ENCODE measurements around the gene PTGIS. TPM values are rescaled to one million over a fixed set of nuclear protein-coding genes. Genes with fewer than 3 reads are reported as not detected.
"Not testable (repeated sequence)": the region's sequence is repeated elsewhere in the genome, so short reads cannot be mapped to it uniquely, and the experiment has no call there.

PTGIS gene
- total RNA-seq, 1 donor from 2014 or later, result 31.0 TPM

- no peak for DNase-seq (ENCODE audit: low spot score)
- Mint-ChIP-seq H3K27ac (peak overlapping the region; percentile 65), H3K27me3 (ENCODE audit: low read depth) (peaks cover 13% of the 10 kb centered on the region), H3K4me3 (ENCODE audit: low read depth) (peak overlapping the region; percentile 73), H3K4me1 (ENCODE audit: low read depth) (peaks cover 38% of the 10 kb centered on the region), H3K36me3 (ENCODE audit: low read depth) (peaks cover 17% of the 10 kb centered on the region), H3K9me3 (no peaks in the 10 kb centered on the region)
- intact Hi-C loops (cut with micrococcal nuclease), result no loop called here
Observed at GRCh38 chr20:49568278-49569151, 578 bp upstream of the PTGIS start.

- no peak for DNase-seq (ENCODE audit: low spot score)
- Mint-ChIP-seq H3K36me3 (ENCODE audit: low read depth) (peaks cover 25% of the 10 kb centered on the region), H3K9me3 (no peaks in the 10 kb centered on the region), H3K4me1 (ENCODE audit: low read depth) (peaks cover 29% of the 10 kb centered on the region), H3K4me3 (ENCODE audit: low read depth) (peak overlapping the region; percentile 72), H3K27me3 (ENCODE audit: low read depth) (peaks cover 13% of the 10 kb centered on the region), H3K27ac (no peak overlapping the region)
- intact Hi-C loops (cut with micrococcal nuclease), result no loop called here
Observed at GRCh38 chr20:49566401-49567364, 1.3 kb downstream of the PTGIS start.

GRCh38 chr20:49564991-49565390 is 2.9 kb downstream of the PTGIS start:
- intact Hi-C loops (cut with micrococcal nuclease); DNase-seq (ENCODE audit: low spot score); H3K9me3 Mint-ChIP-seq; H3K4me3 Mint-ChIP-seq (ENCODE audit: low read depth); H3K27ac Mint-ChIP-seq: not testable (repeated sequence)
- peaks cover 13% of the 10 kb centered on the region for H3K27me3 Mint-ChIP-seq (ENCODE audit: low read depth)
- peaks cover 30% of the 10 kb centered on the region for H3K36me3 Mint-ChIP-seq (ENCODE audit: low read depth)
- peaks cover 28% of the 10 kb centered on the region for H3K4me1 Mint-ChIP-seq (ENCODE audit: low read depth)

- no peak overlapping the region for H3K27ac Mint-ChIP-seq
- intact Hi-C loops (cut with micrococcal nuclease), result no loop called here
Observed at GRCh38 chr20:49563015-49563980, 4.6 kb downstream of the PTGIS start.

GRCh38 chr20:49562311-49563014 is 5.5 kb downstream of the PTGIS start:
- no peak for DNase-seq (ENCODE audit: low spot score)

More at GRCh38 chr20:49563015-49563980, 4.6 kb downstream of the PTGIS start:
- peaks cover 22% of the 10 kb centered on the region for H3K4me1 Mint-ChIP-seq (ENCODE audit: low read depth)
- no peaks in the 10 kb centered on the region for H3K9me3 Mint-ChIP-seq
- H3K36me3 Mint-ChIP-seq (ENCODE audit: low read depth), result peaks cover 34% of the 10 kb centered on the region
- no peak for DNase-seq (ENCODE audit: low spot score)
- no peak overlapping the region for H3K4me3 Mint-ChIP-seq (ENCODE audit: low read depth)
- H3K27me3 Mint-ChIP-seq (ENCODE audit: low read depth), result peaks cover 8% of the 10 kb centered on the region

DNA sequence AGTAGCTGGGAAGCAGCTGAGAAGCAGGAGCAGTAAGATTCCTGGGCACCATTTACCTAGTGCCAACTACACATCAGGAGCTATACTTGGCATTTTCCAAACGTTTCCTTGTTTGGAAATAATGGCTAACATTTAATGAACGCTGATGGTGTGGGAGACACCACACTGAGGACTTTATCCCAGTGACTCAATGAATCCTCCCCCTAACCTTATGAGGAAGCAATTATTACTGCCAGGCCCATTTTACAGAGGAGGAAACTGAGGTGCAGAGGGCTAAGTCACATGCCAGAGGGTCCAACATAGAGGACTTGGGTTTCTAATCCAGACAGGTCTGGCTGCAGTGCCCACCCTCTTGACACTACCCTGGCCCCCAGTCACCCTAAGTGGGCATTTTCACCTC is 6.1 kb downstream of the PTGIS start:
- Mint-ChIP-seq H3K27ac (no peak overlapping the region), H3K9me3 (peaks cover 8% of the 10 kb centered on the region), H3K4me1 (ENCODE audit: low read depth) (peaks cover 27% of the 10 kb centered on the region), H3K4me3 (ENCODE audit: low read depth) (no peak overlapping the region), H3K27me3 (ENCODE audit: low read depth) (peaks cover 13% of the 10 kb centered on the region), H3K36me3 (ENCODE audit: low read depth) (peaks cover 44% of the 10 kb centered on the region)
- no peak for DNase-seq (ENCODE audit: low spot score)
- intact Hi-C loops (cut with micrococcal nuclease), result no loop called here

More at GRCh38 chr20:49562311-49563014, 5.5 kb downstream of the PTGIS start:
- Mint-ChIP-seq H3K36me3 (ENCODE audit: low read depth) (peaks cover 38% of the 10 kb centered on the region), H3K4me1 (ENCODE audit: low read depth) (peaks cover 25% of the 10 kb centered on the region), H3K4me3 (ENCODE audit: low read depth) (no peak overlapping the region), H3K27me3 (ENCODE audit: low read depth) (peaks cover 11% of the 10 kb centered on the region), H3K27ac (no peak overlapping the region), H3K9me3 (peaks cover 2% of the 10 kb centered on the region)
- intact Hi-C loops (cut with micrococcal nuclease), result no loop called here

- DNase-seq (ENCODE audit: low spot score), result no peak
- Mint-ChIP-seq H3K36me3 (ENCODE audit: low read depth) (peaks cover 42% of the 10 kb centered on the region), H3K27me3 (ENCODE audit: low read depth) (peaks cover 10% of the 10 kb centered on the region), H3K9me3 (peaks cover 14% of the 10 kb centered on the region), H3K4me1 (ENCODE audit: low read depth) (peaks cover 22% of the 10 kb centered on the region), H3K4me3 (ENCODE audit: low read depth) (no peak overlapping the region), H3K27ac (no peak overlapping the region)
- intact Hi-C loops (cut with micrococcal nuclease), result no loop called here
Observed at GRCh38 chr20:49561256-49561655, 6.7 kb downstream of the PTGIS start.

DNA sequence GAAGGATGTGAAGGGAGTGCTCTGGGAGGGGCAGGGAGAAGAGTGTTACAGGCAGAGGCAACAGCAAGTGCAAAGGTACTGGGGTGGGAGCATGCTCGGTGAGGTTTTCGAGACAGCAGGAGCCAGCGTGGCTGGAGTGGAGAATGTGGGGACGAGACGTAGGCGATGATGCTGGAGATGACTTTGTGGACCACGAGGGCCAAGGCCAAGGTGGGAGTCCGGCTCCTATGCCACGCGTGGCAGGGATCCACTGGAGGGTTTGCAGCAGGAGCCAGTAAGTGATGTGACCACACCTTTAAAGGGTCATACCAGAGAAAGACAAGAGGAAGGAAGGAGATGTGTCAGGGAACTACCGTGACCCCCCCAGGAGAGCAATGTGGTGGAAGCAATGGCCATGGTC is 7.3 kb downstream of the PTGIS start:
- no peak overlapping the region for H3K27ac Mint-ChIP-seq
- H3K4me1 Mint-ChIP-seq (ENCODE audit: low read depth), result peaks cover 17% of the 10 kb centered on the region
- no peak for DNase-seq (ENCODE audit: low spot score)
- peaks cover 10% of the 10 kb centered on the region for H3K27me3 Mint-ChIP-seq (ENCODE audit: low read depth)
- H3K4me3 Mint-ChIP-seq (ENCODE audit: low read depth), result no peak overlapping the region
- peaks cover 44% of the 10 kb centered on the region for H3K36me3 Mint-ChIP-seq (ENCODE audit: low read depth)
- H3K9me3 Mint-ChIP-seq, result peaks cover 20% of the 10 kb centered on the region
- intact Hi-C loops (cut with micrococcal nuclease), result no loop called here

DNA sequence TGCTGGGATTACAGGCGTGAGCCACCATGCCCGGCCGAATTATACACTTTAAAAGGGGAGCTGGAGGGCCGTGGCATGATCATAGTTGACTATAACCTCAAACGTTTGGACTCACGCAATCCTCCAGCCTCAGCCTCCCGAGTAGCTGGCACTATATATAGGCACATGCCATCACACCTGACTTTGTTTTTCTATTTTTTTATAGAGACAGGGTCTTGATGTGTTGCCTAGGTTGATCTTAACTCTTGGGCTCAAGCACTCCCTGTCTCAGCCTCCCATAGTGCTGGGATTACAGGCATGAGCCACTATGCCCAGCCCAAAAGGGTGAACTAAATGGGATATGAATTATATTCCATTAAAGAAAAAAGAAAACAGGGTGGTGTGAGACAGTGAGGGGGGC is 7.8 kb downstream of the PTGIS start:
- Mint-ChIP-seq H3K4me1 (ENCODE audit: low read depth) (peaks cover 17% of the 10 kb centered on the region), H3K4me3 (ENCODE audit: low read depth) (no peak overlapping the region), H3K27ac (no peak overlapping the region), H3K27me3 (ENCODE audit: low read depth) (peaks cover 10% of the 10 kb centered on the region), H3K9me3 (peaks cover 22% of the 10 kb centered on the region), H3K36me3 (ENCODE audit: low read depth) (peaks cover 46% of the 10 kb centered on the region)
- DNase-seq (ENCODE audit: low spot score), result no peak
- intact Hi-C loops (cut with micrococcal nuclease), result no loop called here

DNA sequence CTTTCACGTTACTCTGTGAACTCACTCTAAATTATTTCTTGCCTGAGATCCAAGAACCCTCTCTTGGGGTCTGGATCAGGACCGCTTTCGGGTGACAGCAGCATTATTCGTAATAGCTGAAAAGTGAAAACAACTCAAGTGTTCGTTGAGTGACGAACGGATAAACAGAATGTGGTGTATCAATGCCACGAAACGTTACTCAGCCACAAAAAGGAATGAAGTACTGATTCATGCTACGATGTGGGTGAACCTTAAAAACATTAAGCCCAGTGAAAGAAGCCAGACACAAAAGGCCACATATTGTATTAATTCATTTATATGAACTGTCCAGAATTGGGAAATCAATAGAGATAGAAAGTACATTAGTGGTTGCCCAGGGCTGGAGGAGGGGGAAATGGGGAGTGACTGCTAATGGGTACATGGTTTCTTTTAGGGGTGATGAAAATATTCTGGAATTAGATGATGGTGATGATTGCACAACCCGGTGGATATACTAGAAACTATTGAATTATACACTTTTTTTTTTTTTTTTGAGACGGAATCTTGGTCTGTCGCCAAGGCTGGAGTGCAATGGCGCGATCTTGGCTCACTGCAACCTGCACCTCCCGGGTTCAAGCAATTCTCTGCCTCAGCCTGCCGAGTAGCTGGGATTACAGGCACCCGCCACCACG is 8.4 kb downstream of the PTGIS start:
- Mint-ChIP-seq H3K27ac (no peak overlapping the region), H3K36me3 (ENCODE audit: low read depth) (peaks cover 46% of the 10 kb centered on the region), H3K27me3 (ENCODE audit: low read depth) (peaks cover 10% of the 10 kb centered on the region), H3K9me3 (peaks cover 22% of the 10 kb centered on the region), H3K4me3 (ENCODE audit: low read depth) (no peak overlapping the region), H3K4me1 (ENCODE audit: low read depth) (peaks cover 17% of the 10 kb centered on the region)
- intact Hi-C loops (cut with micrococcal nuclease), result no loop called here
- no peak for DNase-seq (ENCODE audit: low spot score)

DNA sequence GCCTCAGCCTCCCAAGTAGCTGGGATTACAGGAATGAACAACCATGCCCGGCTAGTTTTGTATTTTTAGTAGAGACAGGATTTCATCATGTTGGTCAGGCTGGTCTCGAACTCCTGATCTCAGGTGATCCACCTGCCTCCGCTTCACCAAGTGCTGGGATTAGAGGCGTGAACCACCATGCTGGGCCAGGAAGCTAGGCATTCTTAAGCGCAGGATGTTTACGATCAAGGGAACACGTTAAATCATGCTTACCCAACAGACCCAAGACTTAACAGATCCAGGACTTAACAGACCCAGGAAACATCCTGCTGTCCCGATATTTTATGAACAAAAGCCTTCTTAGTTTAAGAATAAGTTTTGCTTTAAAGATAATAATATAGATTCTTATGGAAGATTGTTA is 9.1 kb downstream of the PTGIS start:
- Mint-ChIP-seq H3K4me3 (ENCODE audit: low read depth) (no peak overlapping the region), H3K9me3 (peaks cover 22% of the 10 kb centered on the region), H3K36me3 (ENCODE audit: low read depth) (peaks cover 49% of the 10 kb centered on the region), H3K27me3 (ENCODE audit: low read depth) (peaks cover 10% of the 10 kb centered on the region), H3K4me1 (ENCODE audit: low read depth) (peaks cover 15% of the 10 kb centered on the region), H3K27ac (no peak overlapping the region)
- intact Hi-C loops (cut with micrococcal nuclease), result no loop called here
- DNase-seq (ENCODE audit: low spot score), result no peak
